Esophagus squamous epithelium (tissue), 4 donors: ENCODE data around the gene NUDT22.

Source experiments
- POLR2A ChIP-seq, 4 donors: fragments of 450-650 bp; IDR thresholded peaks; one replicate each; pipeline ENCODE4 v1.6.1; 2017; ENCODE audit warnings: antibody characterized with exemption in 4 of 4, mild to moderate bottlenecking in 4 of 4, moderate library complexity in 3 of 4
- TF ChIP-seq, protein P1 (sequence below), 6 experiments: fragments of 450-650 bp in 4 of 6; fragments of 200-600 bp in 2 of 6; sonication (generic) in 2 of 6; IDR thresholded peaks; one replicate each; pipeline ENCODE4 v1.5.1; 2016 to 2019; ENCODE audit warnings: antibody characterized with exemption in 6 of 6, mild to moderate bottlenecking in 4 of 6, moderate library complexity in 4 of 6

- TF ChIP-seq POLR2A (IDR thresholded peaks at IDR 0.05) = no peak
- TF ChIP-seq, protein P1, sequence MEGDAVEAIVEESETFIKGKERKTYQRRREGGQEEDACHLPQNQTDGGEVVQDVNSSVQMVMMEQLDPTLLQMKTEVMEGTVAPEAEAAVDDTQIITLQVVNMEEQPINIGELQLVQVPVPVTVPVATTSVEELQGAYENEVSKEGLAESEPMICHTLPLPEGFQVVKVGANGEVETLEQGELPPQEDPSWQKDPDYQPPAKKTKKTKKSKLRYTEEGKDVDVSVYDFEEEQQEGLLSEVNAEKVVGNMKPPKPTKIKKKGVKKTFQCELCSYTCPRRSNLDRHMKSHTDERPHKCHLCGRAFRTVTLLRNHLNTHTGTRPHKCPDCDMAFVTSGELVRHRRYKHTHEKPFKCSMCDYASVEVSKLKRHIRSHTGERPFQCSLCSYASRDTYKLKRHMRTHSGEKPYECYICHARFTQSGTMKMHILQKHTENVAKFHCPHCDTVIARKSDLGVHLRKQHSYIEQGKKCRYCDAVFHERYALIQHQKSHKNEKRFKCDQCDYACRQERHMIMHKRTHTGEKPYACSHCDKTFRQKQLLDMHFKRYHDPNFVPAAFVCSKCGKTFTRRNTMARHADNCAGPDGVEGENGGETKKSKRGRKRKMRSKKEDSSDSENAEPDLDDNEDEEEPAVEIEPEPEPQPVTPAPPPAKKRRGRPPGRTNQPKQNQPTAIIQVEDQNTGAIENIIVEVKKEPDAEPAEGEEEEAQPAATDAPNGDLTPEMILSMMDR (IDR thresholded peaks at IDR 0.05) = no peak
These were observed 38.3 kb downstream of the NUDT22 start for GRCh38 chr11:64264371-64264852.
